Putamen (tissue), 1 donor: Measurements from ENCODE around the gene STAT5B.
"Not testable (repeated sequence)": the region's sequence is repeated elsewhere in the genome, so short reads cannot be mapped to it uniquely, and the experiment has no call there.

ENCODE experiments used
- DNase-seq: peaks from one replicate; pipeline ENCODE4 v3.0.0-alpha.2; 2016; ENCODE audit warnings: low spot score

STAT5B gene

DNA sequence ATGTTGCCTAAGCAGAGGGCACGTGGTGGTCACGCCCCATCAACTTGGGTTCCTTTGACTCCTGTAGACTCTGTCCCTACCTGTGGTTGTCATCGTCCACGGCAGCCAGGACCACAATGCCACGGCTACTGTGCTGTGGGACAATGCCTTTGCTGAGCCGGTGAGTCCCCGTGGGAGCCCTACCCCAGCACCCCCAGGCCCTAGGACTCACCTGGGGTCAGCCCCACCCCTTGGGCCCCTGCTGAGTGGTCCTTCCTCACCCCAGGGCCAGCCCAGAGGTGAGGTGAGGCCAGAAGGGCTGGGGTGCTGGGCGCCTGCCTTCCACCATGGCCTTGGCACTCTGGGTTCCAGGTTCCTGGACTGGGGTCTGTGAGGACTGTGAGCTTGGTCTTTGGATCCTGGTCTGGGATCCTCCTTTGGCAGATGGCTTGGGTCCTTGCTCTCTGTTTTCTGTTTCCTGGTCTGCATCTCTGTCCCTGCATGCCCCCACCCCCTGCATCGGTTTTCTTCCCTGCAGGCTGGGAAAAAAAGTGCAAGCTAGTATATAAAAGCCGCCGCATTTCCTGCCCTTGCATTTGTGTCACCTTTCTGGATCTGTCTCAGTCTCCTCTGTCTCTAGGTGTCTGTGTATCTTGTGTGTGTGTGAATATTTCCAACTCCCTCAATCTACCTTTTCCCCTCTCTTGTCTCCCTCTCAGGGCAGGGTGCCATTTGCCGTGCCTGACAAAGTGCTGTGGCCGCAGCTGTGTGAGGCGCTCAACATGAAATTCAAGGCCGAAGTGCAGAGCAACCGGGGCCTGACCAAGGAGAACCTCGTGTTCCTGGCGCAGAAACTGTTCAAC is 29.6 kb upstream of the STAT5B start:
- DNase-seq: no peak

DNA sequence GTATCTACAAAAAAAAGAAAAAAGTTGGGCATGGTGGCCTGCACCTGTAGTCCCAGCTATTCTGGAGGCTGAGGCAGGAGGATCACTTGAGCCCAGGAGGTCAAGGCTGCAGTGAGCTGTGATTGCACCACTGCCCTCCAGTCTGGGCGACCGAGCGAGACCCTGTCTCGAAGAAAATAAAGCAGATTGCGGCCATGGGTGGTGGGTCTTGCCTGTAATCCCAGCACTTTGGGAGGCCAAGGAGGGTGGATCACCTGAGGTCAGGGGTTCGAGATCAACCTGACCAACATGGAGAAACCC is 28.8 kb upstream of the STAT5B start:
- not testable (repeated sequence) for DNase-seq

DNA sequence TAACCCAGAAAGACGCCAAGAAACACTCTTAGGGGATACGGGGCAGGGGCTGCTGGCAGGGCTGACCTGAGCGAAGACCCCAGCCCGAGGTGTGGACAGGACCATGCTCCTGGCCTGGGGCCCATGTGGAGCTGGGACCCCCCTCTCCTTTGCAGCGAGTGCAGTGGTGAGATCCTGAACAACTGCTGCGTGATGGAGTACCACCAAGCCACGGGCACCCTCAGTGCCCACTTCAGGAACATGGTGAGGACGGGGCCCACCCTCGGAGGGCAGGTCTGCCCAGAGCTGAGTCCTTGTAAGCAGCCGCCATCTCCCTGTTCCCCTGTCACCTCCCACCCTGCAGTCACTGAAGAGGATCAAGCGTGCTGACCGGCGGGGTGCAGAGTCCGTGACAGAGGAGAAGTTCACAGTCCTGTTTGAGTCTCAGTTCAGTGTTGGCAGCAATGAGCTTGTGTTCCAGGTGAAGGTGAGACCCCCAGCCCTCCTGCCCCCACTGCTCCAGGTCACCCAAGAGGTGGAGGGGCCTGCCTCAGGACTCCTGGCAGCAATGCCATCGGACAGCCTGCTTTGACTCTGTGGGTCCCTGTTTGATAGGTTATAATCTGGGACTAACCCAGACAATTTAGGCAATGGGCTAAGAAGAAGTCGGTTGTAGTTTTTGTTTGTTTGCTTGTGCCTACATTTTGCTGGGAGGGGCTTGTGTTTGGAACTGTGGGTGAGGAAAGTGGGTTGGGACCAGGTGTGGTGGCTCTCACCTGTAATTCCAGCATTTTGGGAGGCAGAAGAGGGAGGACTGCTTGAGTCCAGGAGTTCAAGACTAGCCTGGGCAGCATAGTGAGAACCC is 28.2 kb upstream of the STAT5B start:
- DNase-seq: no peak

DNA sequence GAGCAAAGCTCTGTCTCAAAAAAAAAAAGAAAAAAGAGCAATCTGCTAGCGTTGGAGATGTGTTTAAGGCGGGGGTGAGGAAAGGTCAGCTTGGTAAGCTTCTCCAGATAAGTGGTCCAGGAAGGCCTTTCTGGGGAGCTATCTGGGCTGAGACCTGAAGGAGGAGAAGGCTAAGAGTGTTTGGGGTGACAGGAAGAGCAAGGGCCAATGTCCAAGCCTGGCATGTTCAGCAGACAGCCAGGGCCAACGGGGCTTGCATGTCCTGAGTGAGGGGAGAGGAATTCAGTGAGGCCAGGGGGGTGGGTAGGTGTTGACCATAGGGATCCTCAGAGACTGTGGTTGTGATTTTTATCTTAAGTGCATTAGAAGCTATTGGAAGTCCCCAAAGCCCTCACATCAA is 27.5 kb upstream of the STAT5B start:
- no peak for DNase-seq

DNA sequence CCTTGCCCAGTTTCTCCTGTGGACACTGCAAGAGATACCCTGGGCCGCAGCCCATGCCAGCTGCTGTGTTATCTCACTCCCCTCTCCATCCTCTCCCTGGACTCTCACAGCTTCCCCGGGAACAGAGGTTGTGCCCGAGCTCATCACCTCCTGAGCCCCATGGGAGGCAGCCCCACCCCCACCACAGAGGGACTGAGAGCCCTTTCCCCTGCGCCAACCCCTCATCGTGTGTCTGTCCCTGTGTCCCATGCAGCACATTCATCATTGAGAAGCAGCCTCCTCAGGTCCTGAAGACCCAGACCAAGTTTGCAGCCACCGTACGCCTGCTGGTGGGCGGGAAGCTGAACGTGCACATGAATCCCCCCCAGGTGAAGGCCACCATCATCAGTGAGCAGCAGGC is 24.8 kb upstream of the STAT5B start:
- DNase-seq: no peak

DNA sequence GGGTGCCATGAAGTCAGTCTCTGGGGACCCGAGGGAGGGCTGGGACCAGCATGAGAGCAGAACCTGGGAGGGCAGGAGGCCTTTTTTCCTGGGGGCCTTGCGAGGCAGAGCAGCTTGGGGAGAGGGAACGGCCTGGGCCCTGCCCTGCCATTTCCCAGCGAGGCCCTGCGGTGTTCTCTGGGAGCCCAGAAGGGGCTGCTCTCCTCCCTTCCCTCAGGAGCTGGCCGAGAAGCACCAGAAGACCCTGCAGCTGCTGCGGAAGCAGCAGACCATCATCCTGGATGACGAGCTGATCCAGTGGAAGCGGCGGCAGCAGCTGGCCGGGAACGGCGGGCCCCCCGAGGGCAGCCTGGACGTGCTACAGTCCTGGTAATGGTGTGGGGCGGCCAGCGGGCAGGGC is 23.7 kb upstream of the STAT5B start:
- DNase-seq: not testable (repeated sequence)

DNA sequence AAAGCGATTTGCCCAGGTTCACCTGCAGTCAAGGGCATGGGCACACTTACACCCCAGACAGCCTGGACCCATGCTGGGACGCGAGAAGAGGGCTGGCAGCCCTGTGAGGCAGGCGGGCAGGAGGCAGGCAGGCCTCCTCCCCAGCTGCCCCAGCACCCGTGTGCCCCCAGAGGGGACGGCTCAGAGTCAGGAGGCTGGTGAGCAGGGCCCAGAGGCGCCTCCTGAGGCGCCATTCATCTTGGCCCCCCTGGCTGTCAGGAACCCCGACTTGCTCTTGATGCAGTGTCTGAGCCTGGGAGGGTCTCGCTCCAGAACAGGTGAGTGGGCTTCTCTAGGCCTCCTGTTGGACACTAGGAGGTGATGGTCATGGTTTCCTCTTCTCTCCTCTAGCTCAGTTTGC is 23.2 kb upstream of the STAT5B start:
- not testable (repeated sequence) for DNase-seq

DNA sequence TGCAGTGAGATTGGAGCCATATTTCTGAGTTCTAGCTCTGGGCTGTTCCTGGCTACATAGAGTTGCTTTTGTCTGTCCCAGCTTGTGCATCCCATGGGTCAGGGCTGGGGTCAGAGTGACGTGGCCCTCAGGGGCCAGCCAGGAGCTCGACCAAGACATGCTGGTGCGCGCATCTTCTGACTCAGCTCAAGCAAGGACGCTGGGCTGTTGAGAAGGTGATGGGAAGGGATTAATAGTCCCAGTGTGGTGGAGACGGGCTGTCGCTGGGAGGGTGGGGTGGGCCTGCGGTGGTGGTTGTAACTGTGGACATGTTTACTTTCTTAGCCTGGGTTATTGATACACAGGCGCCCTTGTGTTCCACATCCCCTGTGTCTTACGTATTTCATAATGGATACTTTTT is 21.6 kb upstream of the STAT5B start:
- DNase-seq: not testable (repeated sequence)

DNA sequence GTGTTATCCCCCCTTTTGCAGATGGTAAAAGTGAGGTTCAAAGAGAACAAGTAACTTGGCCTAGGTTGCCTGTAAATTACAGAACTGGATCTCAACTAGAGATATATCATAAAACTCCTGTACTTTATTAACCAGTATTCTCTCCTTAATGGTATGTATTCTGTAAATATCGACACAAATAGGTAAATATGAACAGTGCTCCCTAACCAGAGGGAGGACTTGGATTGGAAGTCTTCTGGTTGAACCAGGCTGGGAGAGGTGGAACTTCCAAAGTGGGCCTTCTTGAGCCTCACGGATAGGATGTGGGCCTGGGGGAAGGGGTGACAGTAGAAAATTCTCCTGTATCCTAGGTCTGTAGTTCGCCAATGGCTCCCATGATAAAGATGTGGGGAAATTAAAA is 19.8 kb upstream of the STAT5B start:
- DNase-seq: no peak

DNA sequence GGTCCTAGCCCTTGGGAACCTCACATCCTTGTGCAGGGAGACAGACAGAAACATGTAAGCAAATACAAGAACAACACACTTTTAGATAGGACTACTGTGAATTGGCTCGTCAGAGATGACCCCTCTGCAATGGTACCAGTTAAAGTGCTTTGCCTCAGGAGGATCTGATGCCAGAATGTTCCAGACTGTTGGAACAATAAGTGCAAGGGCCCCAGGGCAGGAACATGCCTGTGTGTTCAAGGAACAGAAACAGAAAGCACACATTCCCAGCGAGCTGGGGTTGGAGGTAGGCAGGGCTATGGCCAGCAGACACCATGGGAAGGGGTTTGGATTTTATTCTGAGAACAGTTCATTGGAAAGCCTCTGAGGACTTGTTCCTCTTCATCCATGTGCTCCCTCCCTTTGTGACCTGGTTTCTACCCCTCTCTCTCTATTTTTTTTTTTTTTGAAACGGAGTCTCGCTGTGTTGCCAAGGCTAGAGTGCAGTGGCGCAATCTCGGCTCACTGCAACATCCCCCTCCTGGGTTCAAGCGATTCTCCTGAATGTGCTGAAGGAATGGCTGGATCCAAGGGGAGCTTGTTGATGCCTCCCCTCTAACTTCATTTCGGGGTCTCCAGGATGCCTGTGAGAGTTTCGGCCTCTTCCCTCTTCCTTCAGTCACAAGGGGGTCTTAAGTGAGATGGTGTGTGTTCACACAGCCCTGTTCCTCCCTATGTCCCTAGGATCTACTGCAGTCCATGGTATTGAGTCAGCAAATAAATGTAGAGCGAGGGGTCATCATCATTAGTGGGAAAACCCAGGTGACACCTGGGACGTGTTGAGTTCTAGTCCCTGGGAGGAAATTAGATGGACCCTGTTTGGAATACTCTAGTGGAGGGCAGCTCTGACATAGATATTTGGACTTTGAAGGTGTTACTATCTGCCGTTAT is 18.5 kb upstream of the STAT5B start:
- no peak for DNase-seq

DNA sequence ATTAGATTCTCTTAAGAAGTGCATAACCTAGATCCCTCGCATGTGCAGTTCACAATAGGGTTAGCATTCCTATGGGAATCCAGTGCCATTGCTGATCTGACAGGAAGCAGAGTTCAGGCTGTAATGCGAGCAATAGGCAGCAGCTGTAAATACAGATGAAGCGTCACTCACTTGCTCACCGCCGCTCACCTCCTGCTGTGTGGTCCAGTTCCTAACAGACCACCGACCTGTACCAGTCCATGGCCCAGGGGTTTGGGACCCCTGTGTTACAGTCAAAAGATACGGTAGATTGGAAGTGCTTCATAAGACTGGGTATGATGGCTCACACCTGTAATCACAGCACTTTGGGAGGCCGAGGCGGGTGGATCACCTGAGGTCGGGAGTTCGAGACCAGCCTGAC is 14.9 kb upstream of the STAT5B start:
- no peak for DNase-seq

DNA sequence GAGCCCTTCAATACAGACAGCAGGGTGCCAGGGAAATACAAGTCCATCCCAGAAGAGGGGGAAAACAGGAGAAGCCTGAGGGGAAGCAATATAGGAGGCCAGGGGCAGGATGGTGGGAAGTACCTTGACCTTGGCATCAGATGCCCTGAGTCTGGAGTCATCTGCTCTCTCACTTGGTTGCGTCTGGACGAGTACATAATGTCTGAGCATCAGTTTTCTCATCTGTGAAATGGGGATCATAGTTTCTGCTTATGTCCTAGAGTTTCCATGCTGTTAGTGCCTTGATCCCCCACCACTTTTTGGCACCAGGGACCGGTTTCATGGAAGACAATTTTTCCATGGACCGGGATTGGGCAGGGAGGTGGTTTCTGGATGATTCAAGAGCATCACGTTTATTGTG is 14.4 kb upstream of the STAT5B start:
- DNase-seq: no peak

DNA sequence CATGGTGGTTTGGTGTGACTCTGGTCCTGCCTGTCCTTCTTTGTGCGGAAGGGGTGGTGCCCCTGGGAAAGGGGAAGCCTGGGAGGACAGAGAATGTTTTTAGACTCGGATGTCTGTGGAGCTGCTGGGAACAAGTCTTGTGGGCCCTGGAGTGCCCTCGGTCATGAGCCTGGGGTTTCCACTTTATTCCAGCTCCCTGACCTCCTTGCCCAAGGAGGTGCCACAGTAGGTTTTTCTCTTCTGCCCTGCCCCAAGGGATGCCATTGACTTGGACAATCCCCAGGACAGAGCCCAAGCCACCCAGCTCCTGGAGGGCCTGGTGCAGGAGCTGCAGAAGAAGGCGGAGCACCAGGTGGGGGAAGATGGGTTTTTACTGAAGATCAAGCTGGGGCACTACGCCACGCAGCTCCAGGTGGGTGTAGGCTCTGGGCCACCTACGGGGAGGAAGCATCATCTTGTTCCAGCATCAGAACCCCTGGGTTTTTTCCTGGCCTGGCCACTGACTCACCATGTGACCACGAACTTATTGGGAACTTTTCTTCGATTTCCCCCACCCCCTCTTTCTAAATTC is 13.5 kb upstream of the STAT5B start:
- DNase-seq: no peak

DNA sequence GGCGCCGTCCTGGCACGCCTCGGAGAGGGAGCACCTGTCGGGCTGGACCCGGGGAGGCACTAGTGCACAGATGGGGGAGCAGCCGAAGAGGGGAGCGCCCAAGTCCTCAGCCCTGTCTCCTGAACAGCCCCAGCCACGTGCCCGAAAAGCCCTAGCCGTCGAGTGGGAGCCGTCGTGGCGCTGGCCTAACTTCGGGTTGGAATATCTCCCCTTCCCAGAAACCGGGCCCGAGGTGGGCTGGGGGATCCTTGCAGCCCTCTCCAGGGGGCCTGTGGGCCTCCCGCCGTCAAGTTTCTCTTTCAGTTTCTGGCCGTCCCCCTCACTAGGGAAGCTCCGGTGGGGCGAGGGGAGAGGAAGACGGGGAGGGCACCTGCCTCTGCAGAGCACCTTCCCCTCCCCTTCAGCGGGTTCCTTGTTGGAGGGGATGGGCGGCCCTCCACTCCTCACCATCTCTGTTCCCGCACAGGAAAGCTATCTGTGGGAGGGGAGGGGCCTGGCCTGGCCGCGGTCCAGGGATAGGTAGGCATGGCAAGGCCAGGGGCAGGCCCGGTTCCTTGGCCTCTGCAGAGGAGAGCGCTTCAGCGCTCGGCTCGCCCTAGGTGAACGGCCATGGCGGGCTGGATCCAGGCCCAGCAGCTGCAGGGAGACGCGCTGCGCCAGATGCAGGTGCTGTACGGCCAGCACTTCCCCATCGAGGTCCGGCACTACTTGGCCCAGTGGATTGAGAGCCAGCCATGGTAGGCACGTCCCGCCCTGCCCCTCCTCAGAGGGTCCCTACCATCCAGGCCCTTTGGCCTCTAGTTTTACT is 12.8 kb upstream of the STAT5B start:
- DNase-seq: no peak

DNA sequence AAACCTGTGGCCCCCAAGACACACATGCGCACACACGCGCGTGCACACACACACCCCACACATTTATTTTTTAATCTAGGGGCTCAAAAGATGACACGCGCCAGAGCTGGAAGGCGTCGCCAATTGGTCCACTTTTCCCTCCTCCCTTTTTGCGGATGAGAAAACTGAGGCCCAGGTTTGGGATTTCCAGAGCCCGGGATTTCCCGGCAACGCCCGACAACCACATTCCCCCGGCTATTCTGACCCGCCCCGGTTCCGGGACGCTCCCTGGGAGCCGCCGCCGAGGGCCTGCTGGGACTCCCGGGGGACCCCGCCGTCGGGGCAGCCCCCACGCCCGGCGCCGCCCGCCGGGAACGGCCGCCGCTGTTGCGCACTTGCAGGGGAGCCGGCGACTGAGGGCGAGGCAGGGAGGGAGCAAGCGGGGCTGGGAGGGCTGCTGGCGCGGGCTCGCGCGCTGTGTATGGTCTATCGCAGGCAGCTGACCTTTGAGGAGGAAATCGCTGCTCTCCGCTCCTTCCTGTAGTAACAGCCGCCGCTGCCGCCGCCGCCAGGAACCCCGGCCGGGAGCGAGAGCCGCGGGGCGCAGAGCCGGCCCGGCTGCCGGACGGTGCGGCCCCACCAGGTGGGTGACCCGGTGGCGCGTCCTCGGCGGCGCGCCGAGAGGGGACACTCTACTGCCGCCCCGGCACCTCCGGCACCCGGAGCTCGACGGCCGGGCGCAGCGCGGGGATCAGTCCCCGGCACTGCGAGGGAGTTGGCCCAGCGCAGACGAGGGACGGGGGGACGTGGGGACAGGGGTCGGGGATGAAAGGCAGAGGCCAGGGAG is 12.0 kb upstream of the STAT5B start, which contains the start of gene STAT5A:
Gene STAT5A, plus strand, starts transcription at position 522 of the 826 bp plus-strand sequence. CDS start 914 bp downstream, outside the sequence.
- peak; percentile 68 for DNase-seq

DNA sequence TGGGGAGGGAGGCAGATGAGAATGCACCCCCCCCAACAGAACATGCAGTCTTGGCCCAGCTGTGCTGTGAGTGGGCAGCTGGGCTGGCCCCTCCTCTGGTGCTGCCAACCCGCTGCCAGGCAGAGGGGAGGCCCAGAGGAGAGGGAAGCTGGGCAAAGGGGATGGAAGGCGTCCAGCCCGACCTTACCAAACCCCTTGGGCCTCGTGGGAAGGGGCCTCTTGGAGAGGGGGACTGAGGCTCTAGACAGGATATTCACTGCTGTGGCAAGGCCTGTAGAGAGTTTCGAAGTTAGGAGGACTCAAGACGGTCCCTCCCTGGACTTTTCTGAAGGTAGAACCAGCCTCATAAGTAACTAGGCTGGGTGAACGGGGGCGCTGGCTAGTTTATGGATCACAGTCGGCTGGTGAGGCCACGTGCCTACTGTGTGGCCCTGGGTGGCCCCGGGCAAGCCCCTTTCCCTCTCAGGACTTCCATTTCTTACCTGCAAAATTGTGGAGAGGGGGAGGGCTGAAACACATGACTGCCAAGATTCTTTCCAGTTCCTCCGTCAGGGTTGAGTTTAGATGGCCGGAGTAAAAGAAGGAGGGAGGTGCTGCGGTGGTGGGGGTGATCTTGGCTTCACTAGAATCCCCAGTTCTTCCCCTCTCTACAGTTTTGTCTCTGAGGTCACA is 11.2 kb upstream of the STAT5B start:
- peak; percentile 62 for DNase-seq

DNA sequence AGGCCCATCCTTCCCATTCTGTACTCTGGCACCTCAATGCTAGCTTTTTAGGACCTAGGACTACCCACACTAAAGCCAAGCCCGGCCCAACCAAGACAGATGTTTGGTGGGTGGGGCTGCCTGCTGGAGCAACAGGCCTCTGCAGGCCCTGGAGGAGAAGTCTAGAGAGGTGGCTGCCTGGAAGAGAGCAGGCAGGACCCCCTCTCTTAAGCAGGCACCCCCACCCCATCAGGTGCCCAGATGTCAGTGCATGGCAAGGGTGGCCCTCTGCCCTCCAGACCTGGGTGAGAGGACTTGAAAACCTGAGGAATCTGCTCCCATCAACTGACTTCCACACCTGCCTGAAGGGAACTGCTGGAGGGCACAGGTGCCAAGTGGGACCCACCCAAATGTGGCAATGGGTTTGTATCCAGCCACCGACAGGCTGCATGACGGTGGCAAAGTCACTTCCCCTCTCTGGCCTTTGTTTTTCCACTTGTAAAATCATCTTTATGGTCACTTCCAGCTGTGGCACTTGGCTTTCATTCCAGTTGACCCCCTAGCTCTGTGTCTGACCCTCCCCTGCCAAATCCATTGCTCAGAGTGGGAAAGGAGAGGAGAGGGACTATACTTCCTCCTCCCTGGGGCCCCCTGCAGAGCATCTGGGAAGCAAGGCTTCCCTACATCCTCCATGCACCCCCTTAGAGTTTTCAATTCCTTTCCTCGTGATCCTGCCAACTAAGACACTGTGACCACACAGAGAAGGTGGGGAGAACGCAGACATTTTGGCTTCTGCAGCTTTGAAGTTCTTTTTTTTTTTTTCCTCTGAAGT is 10.4 kb upstream of the STAT5B start:
- no peak for DNase-seq

DNA sequence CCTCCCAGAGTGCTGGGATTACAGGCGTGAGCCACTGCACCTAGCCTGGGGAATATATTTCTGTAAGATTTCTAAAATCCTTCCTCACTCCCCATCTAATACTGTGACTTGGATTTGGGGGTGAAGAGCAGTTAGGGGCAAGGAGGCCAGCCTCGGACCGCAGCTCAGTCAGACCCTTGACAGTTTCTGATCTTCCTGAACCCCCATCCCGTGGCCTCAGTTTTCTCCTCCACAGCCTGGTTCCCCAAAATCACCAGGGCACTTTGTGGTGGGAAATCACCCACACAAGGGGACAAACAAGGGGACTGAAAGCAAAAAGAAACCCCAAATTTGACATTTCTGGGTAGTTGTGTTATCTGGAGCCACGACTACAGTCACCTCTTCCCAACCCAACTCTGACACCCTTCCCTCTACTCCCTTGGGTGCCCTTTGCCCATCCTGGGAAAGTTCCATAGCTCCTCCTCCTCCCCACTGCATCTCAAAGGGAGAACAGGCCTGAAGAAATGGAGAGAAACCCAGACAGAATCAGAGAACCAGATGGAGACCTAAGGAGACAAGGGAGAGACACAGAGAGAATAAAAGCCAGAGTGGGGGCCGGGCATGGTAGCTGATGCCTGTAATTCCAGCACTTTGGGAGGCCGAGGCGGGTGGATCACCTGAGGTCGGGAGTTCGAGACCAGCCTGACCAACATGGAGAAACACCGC is 9.3 kb upstream of the STAT5B start:
- no peak for DNase-seq
